Uterus (tissue), 2 donors: ENCODE results near the gene SCFD2.

Experiments used
- POLR2A ChIP-seq, 2 donors: fragments of 450-650 bp; IDR thresholded peaks; one replicate each; pipeline ENCODE4 v1.6.1; 2016; ENCODE audit warnings: antibody characterized with exemption in 2 of 2, mild to moderate bottlenecking in 1 of 2, moderate library complexity in 1 of 2
- TF ChIP-seq, protein P1 (sequence below), 4 experiments: fragments of 200-600 bp in 2 of 4; fragments of 450-650 bp in 2 of 4; sonication (generic) in 2 of 4; IDR thresholded peaks; one replicate each; pipeline ENCODE4 v1.5.1; 2016 to 2019; ENCODE audit warnings: antibody characterized with exemption in 4 of 4, mild to moderate bottlenecking in 2 of 4, moderate library complexity in 1 of 4

DNA sequence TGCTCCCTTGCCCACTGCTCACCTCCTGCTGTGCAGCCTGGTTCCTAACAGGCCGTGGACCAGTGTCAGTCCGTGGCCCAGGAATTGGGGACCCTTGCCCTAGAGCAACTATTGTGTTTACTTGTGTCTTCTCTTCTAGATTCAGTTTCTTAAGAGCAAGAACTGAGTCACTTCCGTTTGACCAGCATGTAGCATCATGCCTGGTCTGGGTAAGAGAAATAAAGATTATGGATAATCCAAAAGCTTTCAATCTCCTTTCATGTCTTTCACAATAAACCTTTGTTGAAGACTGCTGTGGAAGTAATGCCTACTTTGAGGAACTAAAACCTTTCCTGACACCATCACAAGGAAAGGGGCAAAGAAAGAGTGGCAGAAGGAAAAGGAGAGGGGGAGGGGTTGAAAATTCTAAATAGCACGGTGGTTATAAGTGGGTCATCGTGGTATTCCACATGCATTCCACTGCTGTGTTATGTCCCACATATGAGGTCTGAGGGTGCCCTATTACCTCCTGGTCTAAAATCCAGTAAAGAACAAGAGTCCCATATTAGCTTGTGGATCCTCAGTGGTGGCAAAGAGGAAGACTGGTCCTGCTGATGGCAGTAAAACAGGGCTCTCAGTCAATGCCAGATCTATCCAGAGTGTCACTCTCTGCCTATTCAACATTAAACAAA lies 370.4 kb downstream of the SCFD2 start:
- TF ChIP-seq, protein P1, sequence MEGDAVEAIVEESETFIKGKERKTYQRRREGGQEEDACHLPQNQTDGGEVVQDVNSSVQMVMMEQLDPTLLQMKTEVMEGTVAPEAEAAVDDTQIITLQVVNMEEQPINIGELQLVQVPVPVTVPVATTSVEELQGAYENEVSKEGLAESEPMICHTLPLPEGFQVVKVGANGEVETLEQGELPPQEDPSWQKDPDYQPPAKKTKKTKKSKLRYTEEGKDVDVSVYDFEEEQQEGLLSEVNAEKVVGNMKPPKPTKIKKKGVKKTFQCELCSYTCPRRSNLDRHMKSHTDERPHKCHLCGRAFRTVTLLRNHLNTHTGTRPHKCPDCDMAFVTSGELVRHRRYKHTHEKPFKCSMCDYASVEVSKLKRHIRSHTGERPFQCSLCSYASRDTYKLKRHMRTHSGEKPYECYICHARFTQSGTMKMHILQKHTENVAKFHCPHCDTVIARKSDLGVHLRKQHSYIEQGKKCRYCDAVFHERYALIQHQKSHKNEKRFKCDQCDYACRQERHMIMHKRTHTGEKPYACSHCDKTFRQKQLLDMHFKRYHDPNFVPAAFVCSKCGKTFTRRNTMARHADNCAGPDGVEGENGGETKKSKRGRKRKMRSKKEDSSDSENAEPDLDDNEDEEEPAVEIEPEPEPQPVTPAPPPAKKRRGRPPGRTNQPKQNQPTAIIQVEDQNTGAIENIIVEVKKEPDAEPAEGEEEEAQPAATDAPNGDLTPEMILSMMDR (IDR thresholded peaks at IDR 0.05): no peak
- no peak for TF ChIP-seq POLR2A (IDR thresholded peaks at IDR 0.05)
